Gastrocnemius medialis (tissue), 4 donors: ENCODE results near the gene ZNF580. TPM values are rescaled to one million over a fixed set of nuclear protein-coding genes. Genes with fewer than 3 reads are reported as not detected.
A peak's percentile ranks its signal among the peaks of the same experiment; 100 is the strongest.

Experiments used
- ATAC-seq, 2 donors: fragments of 150-250 bp; one replicate each; pipeline ENCODE4 v1.9.1; 2016
- DNase-seq, 2 donors: peaks; one replicate each; pipeline ENCODE4 v3.0.0-alpha.2; 2019
- H3K27ac ChIP-seq, 4 donors: fragments of 200-600 bp; sonication (generic); 1 replicate in 1 of 4; 2 replicates in 3 of 4; pipeline ENCODE4 v1.5.1; 2016 to 2018; ENCODE audit warnings: mild to moderate bottlenecking in 2 of 4, moderate library complexity in 1 of 4
- H3K27me3 ChIP-seq, 3 donors: fragments of 200-600 bp; sonication (generic) in 2 of 3; 1 replicate in 1 of 3; 2 replicates in 2 of 3; pipeline versions ENCODE4 v1.5.1 to v1.6.0; 2016 to 2019; ENCODE audit warnings: mild to moderate bottlenecking in 1 of 3, moderate library complexity in 1 of 3
- H3K36me3 ChIP-seq, 2 donors: fragments of 200-600 bp; sonication (generic) in 1 of 2; one replicate each; pipeline ENCODE4 v1.5.1; 2017 to 2018
- H3K4me1 ChIP-seq, 2 donors: fragments of 200-600 bp; sonication (generic) in 1 of 2; one replicate each; pipeline ENCODE4 v1.5.1; 2016 to 2017; ENCODE audit warnings: mild to moderate bottlenecking in 2 of 2
- H3K4me3 ChIP-seq, 4 donors: fragments of 200-600 bp; sonication (generic) in 3 of 4; 1 replicate in 1 of 4; 2 replicates in 3 of 4; pipeline ENCODE4 v1.5.1; 2016 to 2019; ENCODE audit warnings: mild to moderate bottlenecking in 2 of 4
- H3K9me3 ChIP-seq, 3 donors: fragments of 200-600 bp; sonication (generic) in 2 of 3; 1 replicate in 1 of 3; 2 replicates in 2 of 3; pipeline ENCODE4 v1.5.1; 2016 to 2019
- POLR2A ChIP-seq, 2 donors: fragments of 450-650 bp; IDR thresholded peaks; one replicate each; pipeline ENCODE4 v1.6.1; 2017; ENCODE audit warnings: antibody characterized with exemption in 2 of 2, mild to moderate bottlenecking in 2 of 2, moderate library complexity in 2 of 2
- in situ Hi-C, 4 donors: fragments of 200-750 bp; cut with MboI; loops; one replicate each; pipeline versions ENCODE4 v1.15.0 to v1.8.0; 2017; ENCODE audit warnings: low sequenced_read_pairs in 4 of 4
- intact Hi-C: fragments of 100-400 bp; cut with DNase I; formaldehyde crosslinking; loops from one replicate; pipeline ENCODE4 v1.15.1; 2023; ENCODE audit warnings: low total_unique reads
- total RNA-seq, 4 donors: library from RNA; depleted of rRNA; stranded (reverse); fragments of >200 nt; gene quantifications; one replicate each; pipeline versions ENCODE4 v1.1.0 to v1.2.3, GENCODE V29; 2016
- TF ChIP-seq, protein P1 (sequence below), 5 experiments: fragments of 450-650 bp in 3 of 5; fragments of 200-600 bp in 2 of 5; sonication (generic) in 2 of 5; IDR thresholded peaks in 4 of 5; conservative IDR thresholded peaks in 1 of 5; 1 replicate in 4 of 5; 2 replicates in 1 of 5; pipeline ENCODE4 v1.5.1; 2016 to 2019; ENCODE audit warnings: antibody characterized with exemption in 5 of 5, mild to moderate bottlenecking in 3 of 5, moderate library complexity in 3 of 5

The ZNF580 gene
- total RNA-seq, 4 donors from 2014 or later, result 1.5 to 12.3 (median 7.2) TPM

DNA sequence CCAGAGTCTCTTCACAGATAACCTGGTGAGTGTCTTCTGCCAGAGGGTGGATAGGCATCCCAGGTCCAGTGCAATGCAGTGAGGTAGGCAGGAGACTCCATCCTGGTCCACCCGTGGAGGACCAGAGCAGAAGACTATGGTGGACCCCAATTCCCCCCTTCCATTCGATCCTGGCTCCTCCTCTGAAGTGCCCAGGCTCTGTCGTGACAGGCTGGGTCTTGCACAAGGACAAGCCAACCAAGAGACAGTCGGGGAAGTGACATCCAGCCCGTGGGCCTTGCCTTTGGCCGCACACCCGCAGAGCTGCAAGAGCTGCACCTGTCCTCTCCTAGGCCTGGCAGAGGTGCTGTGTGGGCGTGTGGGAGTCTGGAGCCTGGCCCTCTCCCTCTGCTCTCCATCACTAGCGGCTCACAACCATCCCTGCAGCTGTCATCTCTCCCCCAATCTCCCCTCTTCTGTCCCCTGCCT is 19.6 kb upstream of the ZNF580 start:
- peaks cover 0 to 23% of the 10 kb centered on the region in 2 donors for H3K36me3 ChIP-seq
- intact Hi-C loops, result loop anchor here (5.0 kb wide), 1 partner anchor 214 kb away; the partner anchor contains the start of gene UBE2S
- no peak overlapping the region for H3K4me3 ChIP-seq
- peaks cover 39 to 46% of the 10 kb centered on the region in 2 donors for H3K4me1 ChIP-seq
- no peak for ATAC-seq
- in situ Hi-C loops, result no loop called here
- no peaks in the 10 kb centered on the region for H3K27me3 ChIP-seq
- H3K9me3 ChIP-seq, result no peaks in the 10 kb centered on the region
- peak in 1 of 2 donors; percentile 81 for DNase-seq
- H3K27ac ChIP-seq, result peak overlapping the region; percentile 97 to 99 (median 98)
- TF ChIP-seq POLR2A (IDR thresholded peaks at IDR 0.05), result no peak
- TF ChIP-seq, protein P1, sequence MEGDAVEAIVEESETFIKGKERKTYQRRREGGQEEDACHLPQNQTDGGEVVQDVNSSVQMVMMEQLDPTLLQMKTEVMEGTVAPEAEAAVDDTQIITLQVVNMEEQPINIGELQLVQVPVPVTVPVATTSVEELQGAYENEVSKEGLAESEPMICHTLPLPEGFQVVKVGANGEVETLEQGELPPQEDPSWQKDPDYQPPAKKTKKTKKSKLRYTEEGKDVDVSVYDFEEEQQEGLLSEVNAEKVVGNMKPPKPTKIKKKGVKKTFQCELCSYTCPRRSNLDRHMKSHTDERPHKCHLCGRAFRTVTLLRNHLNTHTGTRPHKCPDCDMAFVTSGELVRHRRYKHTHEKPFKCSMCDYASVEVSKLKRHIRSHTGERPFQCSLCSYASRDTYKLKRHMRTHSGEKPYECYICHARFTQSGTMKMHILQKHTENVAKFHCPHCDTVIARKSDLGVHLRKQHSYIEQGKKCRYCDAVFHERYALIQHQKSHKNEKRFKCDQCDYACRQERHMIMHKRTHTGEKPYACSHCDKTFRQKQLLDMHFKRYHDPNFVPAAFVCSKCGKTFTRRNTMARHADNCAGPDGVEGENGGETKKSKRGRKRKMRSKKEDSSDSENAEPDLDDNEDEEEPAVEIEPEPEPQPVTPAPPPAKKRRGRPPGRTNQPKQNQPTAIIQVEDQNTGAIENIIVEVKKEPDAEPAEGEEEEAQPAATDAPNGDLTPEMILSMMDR (IDR thresholded peaks at IDR 0.05 in 4 of 5, conservative IDR thresholded peaks at IDR 0.05 in 1 of 5), result no peak

- H3K36me3 ChIP-seq, result peaks cover 0 to 18% of the 10 kb centered on the region in 2 donors
- in situ Hi-C loops, result no loop called here
- no peaks in the 10 kb centered on the region for H3K27me3 ChIP-seq
- no peak for ATAC-seq
- no peaks in the 10 kb centered on the region for H3K9me3 ChIP-seq
- H3K27ac ChIP-seq, result peak overlapping the region; percentile 97 to 99 (median 98)
- peaks cover 39 to 46% of the 10 kb centered on the region in 2 donors for H3K4me1 ChIP-seq
- no peak for DNase-seq
- TF ChIP-seq POLR2A (IDR thresholded peaks at IDR 0.05), result no peak
- intact Hi-C loops, result loop anchor here (5.0 kb wide), 1 partner anchor 214 kb away; the partner anchor contains the start of gene UBE2S
- no peak overlapping the region for H3K4me3 ChIP-seq
Measured at GRCh38 chr19:55621673-55622231, 19.1 kb upstream of the ZNF580 start.

- no peaks in the 10 kb centered on the region for H3K27me3 ChIP-seq
- TF ChIP-seq, protein P1 (IDR thresholded peaks at IDR 0.05 in 4 of 5, conservative IDR thresholded peaks at IDR 0.05 in 1 of 5), result no peak
- no peak for TF ChIP-seq POLR2A (IDR thresholded peaks at IDR 0.05)
- H3K4me3 ChIP-seq, result no peak overlapping the region
- intact Hi-C loops (loop anchor here (5.0 kb wide), 1 partner anchor 215 kb away; the partner anchor contains the start of gene UBE2S), in situ Hi-C loops (no loop called here)
- no peaks in the 10 kb centered on the region for H3K9me3 ChIP-seq
- peaks cover 0 to 12% of the 10 kb centered on the region in 2 donors for H3K36me3 ChIP-seq
- no peak for ATAC-seq
- no peak for DNase-seq
- peaks cover 39 to 46% of the 10 kb centered on the region in 2 donors for H3K4me1 ChIP-seq
- H3K27ac ChIP-seq, result peak overlapping the region; percentile 97 to 99 (median 98)
Measured at GRCh38 chr19:55622242-55622969, 18.4 kb upstream of the ZNF580 start.

DNA sequence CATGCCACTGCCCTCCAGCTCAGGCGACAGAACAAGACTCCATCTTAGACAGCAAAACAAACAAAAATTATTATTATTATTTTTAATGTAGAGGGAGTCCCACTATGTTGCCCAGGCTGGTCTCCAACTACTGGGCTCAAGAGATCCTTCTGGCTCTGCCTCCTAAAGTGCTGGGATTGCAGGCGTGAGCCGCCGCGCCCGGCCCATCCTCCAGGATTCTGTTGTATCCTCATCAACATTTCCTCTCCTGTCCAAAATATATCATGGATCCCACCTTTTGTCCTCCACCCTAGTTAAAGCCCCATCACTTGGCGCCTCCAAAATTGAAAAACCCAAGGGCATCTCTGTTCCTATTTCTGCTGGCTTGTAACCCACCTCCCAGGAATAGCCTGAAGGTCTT is 17.7 kb upstream of the ZNF580 start:
- Histone ChIP-seq H3K36me3 (peaks cover 0 to 7% of the 10 kb centered on the region in 2 donors), H3K27ac (peak overlapping the region; percentile 97 to 99 (median 98)), H3K27me3 (no peaks in the 10 kb centered on the region), H3K4me1 (peaks cover 39 to 46% of the 10 kb centered on the region in 2 donors), H3K4me3 (peak overlapping the region in 1 of 4 donors; percentile 77), H3K9me3 (no peaks in the 10 kb centered on the region)
- intact Hi-C loops (loop anchor here (5.0 kb wide), 1 partner anchor 216 kb away; the partner anchor contains the start of gene UBE2S), in situ Hi-C loops (no loop called here)
- ATAC-seq (no peak), DNase-seq (no peak)
- TF ChIP-seq, protein P1 (IDR thresholded peaks at IDR 0.05 in 4 of 5, conservative IDR thresholded peaks at IDR 0.05 in 1 of 5), result no peak
- no peak for TF ChIP-seq POLR2A (IDR thresholded peaks at IDR 0.05)

- TF ChIP-seq, protein P1 (IDR thresholded peaks at IDR 0.05 in 4 of 5, conservative IDR thresholded peaks at IDR 0.05 in 1 of 5), result no peak
- TF ChIP-seq POLR2A (IDR thresholded peaks at IDR 0.05), result no peak
- peaks cover 38 to 45% of the 10 kb centered on the region in 2 donors for H3K4me1 ChIP-seq
Measured at GRCh38 chr19:55623561-55623960, 17.2 kb upstream of the ZNF580 start.

More at GRCh38 chr19:55623561-55623960, 17.2 kb upstream of the ZNF580 start:
- Histone ChIP-seq H3K27ac (peak overlapping the region; percentile 97 to 99 (median 98)), H3K27me3 (no peaks in the 10 kb centered on the region), H3K36me3 (peaks cover 0 to 7% of the 10 kb centered on the region in 2 donors), H3K4me3 (peak overlapping the region; percentile 3 to 77 (median 72)), H3K9me3 (no peaks in the 10 kb centered on the region)
- intact Hi-C loops, result loop anchor here (5.0 kb wide), 1 partner anchor 216 kb away; the partner anchor contains the start of gene UBE2S
- in situ Hi-C loops, result no loop called here
- DNase-seq (peak; percentile 50 to 58), ATAC-seq (peak; percentile 50 to 62)
